Measurements from ENCODE around the gene SPESP1.

Gene SPESP1

GRCh38 chr15:68993276-68993675, 63.0 kb downstream of the SPESP1 start:
- no peak for DNase-seq

- no peak for DNase-seq
These were observed 63.8 kb downstream of the SPESP1 start for GRCh38 chr15:68994149-68994548.

- DNase-seq: no peak
These were observed 64.8 kb downstream of the SPESP1 start for GRCh38 chr15:68994981-68995761.
